HG02642 (cell line): ENCODE results near the gene MEOX1.
"Not testable (repeated sequence)": the region's sequence is repeated elsewhere in the genome, so short reads cannot be mapped to it uniquely, and the experiment has no call there.

Experiments
- ATAC-seq: cut with Tn5 transposase; IDR thresholded peaks from one replicate; pipeline ENCODE4 v1.9.1; 2021; ENCODE audit warnings: mild to moderate bottlenecking; ENCODE audit not compliant: unreplicated experiment, poor library complexity

Gene MEOX1

GRCh38 chr17:43626023-43626422 is 35.7 kb downstream of the MEOX1 start:
- no peak for ATAC-seq

DNA sequence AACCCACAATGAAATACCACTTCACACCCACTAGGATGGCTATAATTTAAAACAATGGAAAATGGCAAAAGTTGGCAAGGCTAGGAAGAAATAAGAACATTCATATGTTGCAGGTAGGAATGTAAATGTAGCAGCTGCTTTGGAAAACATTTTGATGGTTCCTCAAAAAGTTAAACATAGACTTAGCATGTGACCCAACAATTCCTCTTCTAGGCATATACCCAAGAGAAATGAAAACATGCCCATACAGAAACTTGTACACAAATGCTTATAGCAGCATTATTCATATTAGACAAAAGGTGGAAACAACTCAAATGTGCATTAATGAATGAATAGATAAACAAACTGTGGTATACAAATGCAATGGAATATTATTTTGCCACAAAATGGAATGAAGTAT is 36.1 kb downstream of the MEOX1 start:
- ATAC-seq: no peak

- ATAC-seq: no peak
These were observed 41.1 kb downstream of the MEOX1 start for GRCh38 chr17:43620581-43620980.

DNA sequence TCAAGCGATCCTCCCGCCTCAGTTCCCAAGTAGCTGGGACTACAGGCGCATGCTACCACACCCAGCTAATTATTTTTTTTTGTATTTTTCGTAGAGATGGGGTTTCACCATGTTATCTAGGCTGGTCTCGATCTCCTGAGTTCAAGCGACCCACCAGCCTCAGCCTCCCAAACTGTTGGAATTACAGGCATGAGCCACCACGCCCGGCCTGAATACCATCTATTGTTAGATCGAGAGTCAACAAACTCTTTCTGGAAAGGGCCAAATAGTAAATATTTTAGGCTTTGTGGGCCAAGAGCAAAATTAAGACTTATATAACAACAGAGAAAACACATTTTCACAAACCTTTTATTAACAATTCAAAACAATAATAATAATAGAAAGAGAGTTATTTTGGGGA is 41.6 kb downstream of the MEOX1 start:
- no peak for ATAC-seq

DNA sequence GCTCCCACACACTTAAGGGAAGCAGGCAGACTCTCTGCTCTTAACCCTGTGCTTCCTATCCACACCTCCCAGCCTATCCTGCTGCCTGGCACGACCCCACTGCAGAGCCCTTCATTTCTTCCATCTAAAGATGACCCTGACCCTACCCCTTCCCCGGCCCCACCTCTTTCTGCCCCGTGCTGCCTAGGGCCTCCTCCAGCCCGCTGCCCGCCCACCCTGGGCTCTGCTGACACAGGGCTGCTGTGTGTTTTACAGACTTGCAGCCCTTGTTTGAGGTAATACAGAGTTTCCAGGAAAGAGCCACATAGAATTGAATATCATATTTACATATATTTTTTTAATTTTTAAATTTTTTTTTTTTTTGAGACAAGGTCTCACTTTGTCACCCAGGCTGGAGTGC is 42.0 kb downstream of the MEOX1 start:
- ATAC-seq: no peak

DNA sequence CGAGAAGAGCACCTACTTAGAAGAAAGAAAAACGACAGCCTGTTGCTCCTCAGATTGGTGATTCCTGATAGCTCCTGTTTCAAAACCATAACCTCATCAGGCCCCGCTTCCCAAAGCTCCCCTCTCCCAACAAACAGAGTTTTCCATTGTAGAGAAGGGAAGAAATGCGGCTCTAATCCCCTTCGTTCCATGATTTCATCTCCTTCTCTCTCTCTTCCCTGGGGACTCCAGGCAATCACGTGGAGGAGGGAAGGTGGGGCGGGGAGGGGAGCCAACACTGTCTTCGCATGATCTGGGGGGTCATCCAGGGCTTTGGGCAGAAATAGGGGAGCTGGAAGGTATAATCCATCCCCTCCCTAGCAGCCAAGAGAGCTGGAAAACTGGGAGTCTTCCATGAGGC is 43.4 kb downstream of the MEOX1 start:
- no peak for ATAC-seq

DNA sequence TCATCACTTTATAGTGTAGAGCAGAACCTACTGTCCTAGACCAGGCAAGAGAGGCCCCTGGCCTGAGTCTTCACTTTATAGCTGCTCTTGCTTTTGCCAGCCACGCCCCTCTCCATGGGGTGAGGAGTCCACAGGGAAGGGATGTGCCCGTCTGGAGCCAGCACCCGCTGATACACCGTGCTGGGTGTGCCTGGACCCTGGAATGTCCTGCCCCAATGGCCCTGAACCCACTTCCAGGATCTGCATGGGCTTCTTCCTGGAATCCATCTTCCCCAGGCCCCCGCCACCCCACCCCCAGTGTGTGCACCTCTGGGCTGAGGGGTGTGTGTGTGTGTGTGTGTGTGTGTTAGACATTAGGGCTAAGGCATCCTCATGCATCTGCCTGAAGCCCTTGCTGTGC is 44.9 kb downstream of the MEOX1 start:
- ATAC-seq: no peak

DNA sequence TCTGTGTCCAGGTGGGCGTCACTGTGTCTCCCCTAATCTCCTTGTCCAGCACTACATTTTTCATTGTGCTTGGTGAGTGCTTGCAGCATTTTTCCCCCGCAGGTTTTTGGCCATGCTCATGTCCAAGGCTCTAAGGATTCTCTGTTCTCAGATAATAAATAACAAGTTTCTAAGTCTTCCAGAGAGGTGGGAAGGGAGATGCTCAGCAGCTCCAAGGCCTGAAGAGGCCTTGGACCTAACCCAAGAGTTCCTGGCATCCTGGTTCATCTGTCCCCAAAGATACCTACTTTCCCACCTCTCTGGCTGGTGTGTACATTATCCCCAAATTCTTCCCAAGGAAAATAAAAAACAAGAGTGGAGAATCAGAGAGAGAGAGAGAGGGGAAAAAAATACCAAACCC is 45.3 kb downstream of the MEOX1 start:
- ATAC-seq: no peak

DNA sequence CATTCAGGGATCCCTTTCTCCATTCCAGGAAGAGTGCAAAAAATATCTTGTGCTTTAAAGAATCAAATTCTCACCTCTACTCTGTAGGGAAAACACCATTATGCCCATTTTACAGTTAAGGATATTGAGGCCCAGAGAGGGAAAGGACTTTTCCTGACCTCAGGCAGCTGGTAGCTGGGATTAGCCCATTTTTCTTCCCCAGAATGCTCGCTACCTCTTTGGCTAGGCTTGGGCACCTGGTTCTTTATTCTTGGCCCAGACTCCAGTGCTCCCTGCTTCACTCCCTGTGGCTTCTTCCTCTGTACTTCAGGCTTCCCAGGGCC is 45.7 kb downstream of the MEOX1 start:
- ATAC-seq: no peak

DNA sequence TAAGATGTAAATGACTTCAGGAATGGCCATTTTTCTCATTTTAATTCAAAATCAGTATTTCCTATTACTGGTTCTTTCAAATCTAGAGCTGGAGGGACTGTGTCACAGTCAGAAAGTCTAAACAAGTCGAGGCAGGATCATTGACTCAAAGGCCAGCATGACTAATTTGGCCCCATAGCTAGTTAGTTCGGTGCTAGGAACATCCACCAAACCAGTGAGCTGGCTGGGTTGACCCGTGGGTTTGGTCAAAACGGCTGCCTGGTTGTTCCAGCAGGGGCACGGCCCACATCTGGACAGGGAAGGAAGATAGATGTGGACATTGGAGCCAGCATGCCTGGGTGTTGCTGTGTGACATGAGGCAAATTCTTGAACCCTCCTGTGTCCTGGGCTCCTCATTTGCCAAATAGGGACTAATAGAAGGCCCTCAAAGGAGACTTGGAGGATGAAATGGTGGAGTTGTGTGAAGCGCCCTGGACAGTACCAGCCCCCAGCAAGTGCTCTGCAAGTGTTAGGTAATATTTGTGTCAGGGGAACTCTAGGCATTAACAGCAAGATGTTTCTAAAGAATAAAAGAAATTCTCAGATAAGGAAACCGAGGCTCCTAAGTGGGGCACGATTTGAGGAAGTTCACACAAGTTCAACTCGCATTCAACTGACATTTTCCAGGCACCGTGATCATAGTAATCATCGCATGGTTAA is 46.2 kb downstream of the MEOX1 start:
- ATAC-seq: no peak

DNA sequence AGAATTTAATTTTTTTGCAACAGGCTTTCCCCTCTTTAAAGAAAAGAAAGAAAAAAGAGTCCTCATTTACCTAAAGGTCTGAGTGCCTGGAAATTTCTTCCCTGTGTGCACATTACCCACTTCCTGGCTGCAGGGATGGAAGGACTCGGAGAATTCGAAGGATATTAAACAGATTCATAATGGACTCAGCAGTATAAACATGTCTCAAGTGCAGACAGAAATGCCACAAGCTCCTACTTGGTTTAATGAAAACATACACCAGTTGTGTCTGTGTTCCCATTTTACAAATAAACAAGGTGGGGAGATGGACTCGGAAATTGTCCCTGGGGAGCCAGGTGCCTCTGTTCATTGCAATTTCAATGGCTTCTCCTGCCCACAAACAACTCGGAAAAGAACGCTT is 47.2 kb downstream of the MEOX1 start:
- ATAC-seq: no peak

DNA sequence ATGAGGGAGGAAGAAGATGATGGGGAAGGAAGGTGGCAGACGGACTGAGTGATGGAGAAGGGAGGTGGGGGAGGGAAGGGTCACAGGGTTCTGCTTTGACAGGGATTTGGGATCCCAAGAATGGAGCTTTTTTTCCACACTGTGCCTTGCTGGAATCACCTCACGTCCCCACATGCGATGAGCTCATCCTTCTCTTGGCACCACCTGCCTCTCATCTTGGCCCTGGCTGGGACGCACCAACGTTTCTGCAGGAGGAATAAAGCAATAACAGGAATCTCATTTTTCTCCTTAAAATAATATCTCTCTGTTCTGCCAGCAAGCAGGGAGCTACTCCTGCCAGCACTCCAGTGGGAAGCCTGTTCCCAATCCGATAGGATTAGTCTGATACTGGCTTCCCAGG is 47.8 kb downstream of the MEOX1 start:
- no peak for ATAC-seq

DNA sequence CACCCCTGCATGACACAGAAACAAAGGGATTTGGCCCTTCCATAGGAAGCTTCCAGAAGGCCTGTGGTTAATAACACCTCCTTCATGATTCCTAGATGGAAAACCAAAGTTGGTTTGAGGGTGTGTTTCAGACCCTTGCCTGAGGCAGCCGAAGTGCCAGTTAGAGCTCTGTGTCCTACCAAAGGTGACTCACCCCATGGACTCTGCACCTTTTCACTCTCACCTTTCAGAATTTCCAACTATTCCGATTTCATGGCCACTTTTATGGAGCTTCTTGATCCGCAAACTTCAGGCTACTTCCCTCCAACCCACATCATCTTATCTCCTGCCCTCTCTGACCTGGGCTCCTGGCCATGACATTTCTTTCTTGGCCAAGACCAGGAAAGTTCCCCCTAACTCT is 49.2 kb downstream of the MEOX1 start:
- no peak for ATAC-seq

- ATAC-seq: no peak
These were observed 50.3 kb downstream of the MEOX1 start for GRCh38 chr17:43611230-43611969.

DNA sequence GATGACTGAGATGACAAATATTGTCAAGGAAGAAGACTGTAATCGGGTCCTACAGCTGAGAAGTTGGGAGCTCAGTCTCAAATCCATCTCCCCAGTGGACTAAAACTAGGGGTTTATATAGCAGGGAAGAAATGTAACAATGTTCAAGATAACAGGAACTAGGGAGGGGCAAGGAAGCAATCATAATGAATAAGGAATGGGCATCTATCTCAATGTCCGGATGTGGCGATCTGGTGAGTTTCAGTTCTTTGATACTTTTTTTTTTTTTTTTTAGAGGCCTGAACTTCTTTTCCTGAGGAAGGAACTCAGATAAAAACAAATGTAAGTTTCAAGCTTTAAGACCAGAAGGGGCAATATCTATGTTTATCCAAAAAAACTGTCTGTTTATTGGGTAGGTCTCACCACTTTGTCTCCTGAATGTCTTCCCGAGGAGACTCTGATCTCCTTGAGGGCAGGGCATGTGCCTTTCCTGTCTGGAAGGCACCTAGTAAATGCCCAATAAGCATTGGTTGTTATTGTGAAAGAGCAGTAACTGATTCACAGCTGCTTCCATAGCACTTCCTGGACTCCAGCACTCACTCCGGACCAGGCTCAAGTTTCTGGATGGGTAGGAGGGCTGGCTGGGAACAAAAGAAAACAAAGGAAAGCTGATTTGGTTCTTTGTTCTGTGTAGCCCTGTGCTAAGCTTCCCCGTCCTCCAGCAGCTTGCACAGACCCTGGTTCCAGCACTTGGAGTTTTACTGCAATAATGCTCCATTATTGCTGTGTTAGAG is 51.9 kb downstream of the MEOX1 start:
- ATAC-seq: no peak

- ATAC-seq: no peak
These were observed 53.4 kb downstream of the MEOX1 start for GRCh38 chr17:43608313-43608712.

DNA sequence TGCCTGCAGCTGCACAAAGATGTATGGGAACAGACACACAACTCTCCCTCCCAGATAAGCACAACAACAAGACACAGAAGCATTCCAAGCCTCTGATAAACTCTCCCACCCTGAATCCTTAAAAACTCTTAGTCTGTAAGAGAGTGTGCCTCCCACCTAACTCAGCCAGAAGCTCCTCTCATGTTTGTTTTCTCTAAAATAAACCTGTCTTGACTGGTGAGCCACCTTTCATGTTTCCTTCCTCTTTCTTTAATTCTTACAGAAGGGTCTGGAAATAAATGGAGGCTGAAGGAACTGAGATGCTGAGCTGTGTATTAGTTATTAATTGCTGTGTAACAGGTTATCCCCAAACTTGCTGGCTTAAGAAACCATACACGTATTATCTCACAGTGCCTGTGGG is 57.2 kb downstream of the MEOX1 start:
- ATAC-seq: no peak

DNA sequence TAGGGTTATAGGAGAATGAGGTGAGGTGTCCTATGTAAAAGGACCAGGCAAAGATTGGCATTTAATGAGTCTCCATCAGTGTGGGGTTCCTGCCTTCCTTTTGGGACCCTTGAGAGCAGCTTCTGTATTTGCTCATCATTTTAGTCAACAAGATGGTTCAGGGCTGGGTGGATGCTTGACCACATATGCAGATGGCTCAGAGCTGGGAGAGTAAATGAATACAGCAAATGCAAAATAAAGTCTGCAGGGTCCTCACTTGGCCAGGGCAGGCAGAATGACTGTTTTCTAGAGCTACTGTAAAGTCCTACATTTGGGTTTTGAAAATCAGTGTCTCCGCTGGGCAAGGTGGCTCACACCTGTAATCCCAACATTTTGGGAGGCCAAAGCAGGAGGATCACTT is 58.4 kb downstream of the MEOX1 start:
- no peak for ATAC-seq

DNA sequence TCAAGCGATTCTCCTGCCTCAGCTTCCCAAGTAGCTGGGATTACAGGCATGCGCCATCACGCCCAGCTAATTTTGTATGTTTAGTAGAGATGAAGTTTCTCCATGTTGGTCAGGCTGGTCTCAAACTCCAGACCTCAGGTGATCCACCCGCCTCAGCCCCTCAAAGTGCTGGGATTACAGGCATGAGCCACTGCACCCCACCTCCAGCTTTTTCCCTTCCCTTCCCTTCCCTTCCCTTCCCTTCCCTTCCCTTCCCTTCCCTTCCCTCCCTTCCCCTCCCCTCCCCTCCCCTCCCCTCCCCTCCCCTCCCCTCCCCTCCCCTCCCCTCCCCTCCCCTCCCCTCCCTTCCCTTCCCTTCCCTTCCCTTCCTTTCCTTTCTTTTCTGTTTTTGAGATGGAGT is 59.2 kb downstream of the MEOX1 start:
- not testable (repeated sequence) for ATAC-seq

DNA sequence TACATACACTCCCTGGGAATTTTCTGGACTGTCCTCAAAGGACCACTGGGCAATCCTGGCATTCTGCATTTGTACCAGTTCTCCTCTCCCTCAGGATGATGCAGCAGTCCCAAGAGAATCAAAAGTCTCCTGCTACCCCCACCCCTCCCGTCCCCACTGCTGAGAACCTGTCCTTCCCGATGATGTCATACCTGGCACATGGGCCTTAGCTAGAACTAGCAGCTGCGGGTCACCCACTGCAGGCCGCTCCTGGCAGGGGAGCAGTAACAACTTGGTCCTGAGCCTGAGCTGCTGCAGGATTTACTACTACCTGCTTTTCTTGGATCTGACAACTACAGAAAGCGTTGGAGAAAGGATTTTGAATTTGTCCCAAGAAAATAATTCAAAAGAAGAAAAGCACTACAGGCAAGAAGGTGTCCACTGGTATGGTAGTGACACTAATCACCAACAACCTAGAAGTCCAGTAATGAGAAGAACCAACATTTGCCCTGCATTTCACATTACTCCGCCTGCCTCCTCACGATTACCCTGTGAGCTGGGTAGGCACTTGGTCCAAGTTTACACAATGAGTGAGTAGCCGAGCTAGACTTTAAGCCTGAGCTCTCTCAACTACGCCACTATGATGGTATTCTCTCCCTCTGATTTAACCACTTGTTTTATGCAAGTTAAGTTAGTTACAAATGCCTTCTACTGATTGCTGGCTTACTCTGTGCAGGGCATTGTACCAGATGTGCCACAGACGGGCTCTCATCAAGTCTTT is 60.3 kb downstream of the MEOX1 start:
- no peak for ATAC-seq

GRCh38 chr17:43599835-43600234 is 61.9 kb downstream of the MEOX1 start:
- ATAC-seq: no peak
